Type B pancreatic cell (in vitro differentiated cells): ENCODE measurements around the gene NTMT1. TPM values are rescaled to one million over a fixed set of nuclear protein-coding genes. Genes with fewer than 3 reads are reported as not detected.
A peak's percentile ranks its signal among the peaks of the same experiment; 100 is the strongest.

Source experiments
- DNase-seq: peaks from one replicate; pipeline ENCODE4 v3.0.0; 2021; ENCODE audit warnings: mixed read lengths; ENCODE audit not compliant: unreplicated experiment; ENCODE audit errors: extremely low spot score
- H3K27ac Mint-ChIP-seq: 2 replicates; pipeline ENCODE4 v1.8.0; 2021; ENCODE audit warnings: mild to moderate bottlenecking, mixed read lengths
- H3K27me3 Mint-ChIP-seq: 2 replicates; pipeline ENCODE4 v1.8.0; 2021; ENCODE audit warnings: mixed read lengths
- H3K36me3 Mint-ChIP-seq: 2 replicates; pipeline ENCODE4 v1.8.0; 2021; ENCODE audit warnings: mixed read lengths
- H3K4me1 Mint-ChIP-seq: one replicate; pipeline ENCODE4 v1.8.0; 2021; ENCODE audit warnings: mixed read lengths; ENCODE audit not compliant: unreplicated experiment
- H3K4me3 Mint-ChIP-seq: 2 replicates; pipeline ENCODE4 v1.8.0; 2021; ENCODE audit warnings: mild to moderate bottlenecking, mixed read lengths
- H3K9me3 Mint-ChIP-seq: 2 replicates; pipeline ENCODE4 v1.8.0; 2021; ENCODE audit warnings: mixed read lengths
- CTCF ChIP-seq: fragments of 200-600 bp; sonication (generic); conservative IDR thresholded peaks from 2 replicates; pipeline ENCODE4 v1.5.0; 2021; ENCODE audit warnings: antibody characterized with exemption, mild to moderate bottlenecking
- total RNA-seq: library from RNA; stranded (reverse); gene quantifications from 2 replicates; pipeline ENCODE4 v1.2.1, GENCODE V29; 2021; ENCODE audit warnings: low replicate concordance

Gene NTMT1
- total RNA-seq, 1 donor from 2014 or later, result 33.5 TPM

GRCh38 chr9:129598089-129598596 is 27.8 kb upstream of the NTMT1 start:
- H3K4me1 Mint-ChIP-seq, result peaks cover 44% of the 10 kb centered on the region
- peak overlapping the region; percentile 83 for H3K27ac Mint-ChIP-seq
- TF ChIP-seq CTCF, result no peak
- DNase-seq, result no peak
- no peaks in the 10 kb centered on the region for H3K27me3 Mint-ChIP-seq
- H3K36me3 Mint-ChIP-seq, result no peaks in the 10 kb centered on the region
- H3K9me3 Mint-ChIP-seq, result no peaks in the 10 kb centered on the region
- peak overlapping the region; percentile 72 for H3K4me3 Mint-ChIP-seq

DNA sequence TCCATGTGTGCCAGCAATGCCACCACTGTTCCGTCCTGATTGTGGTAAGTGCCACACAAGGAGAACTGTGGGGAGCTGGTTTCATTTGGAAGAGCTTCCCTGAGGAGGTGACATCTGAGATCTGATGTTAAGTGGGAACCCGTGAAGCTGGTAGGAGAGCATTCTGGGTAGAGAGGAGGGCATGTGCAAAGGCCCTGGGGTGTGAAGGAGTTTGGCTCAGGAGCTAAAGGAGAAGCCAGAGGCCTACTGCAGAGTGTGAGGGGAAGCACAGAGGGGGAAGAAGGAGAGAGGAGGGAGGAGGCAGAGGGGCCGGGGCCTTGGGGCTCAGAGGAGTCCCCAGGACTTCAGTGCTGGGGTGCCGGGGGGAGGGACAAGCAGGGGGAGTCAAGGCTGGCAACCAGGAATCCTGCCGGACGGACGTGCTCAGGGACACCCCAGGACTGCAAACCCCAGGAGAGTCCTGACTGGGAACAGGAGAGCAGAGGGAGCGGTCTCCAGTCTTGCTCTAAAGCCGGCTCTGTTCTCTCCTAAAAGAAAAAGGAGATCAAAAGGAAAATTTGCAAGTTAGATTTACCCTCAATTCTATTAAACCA is 24.8 kb upstream of the NTMT1 start:
- DNase-seq, result no peak
- H3K4me1 Mint-ChIP-seq, result peaks cover 25% of the 10 kb centered on the region
- no peaks in the 10 kb centered on the region for H3K27me3 Mint-ChIP-seq
- H3K9me3 Mint-ChIP-seq, result no peaks in the 10 kb centered on the region
- no peak for TF ChIP-seq CTCF
- no peak overlapping the region for H3K4me3 Mint-ChIP-seq
- H3K27ac Mint-ChIP-seq, result peak overlapping the region; percentile 43
- H3K36me3 Mint-ChIP-seq, result no peaks in the 10 kb centered on the region

DNA sequence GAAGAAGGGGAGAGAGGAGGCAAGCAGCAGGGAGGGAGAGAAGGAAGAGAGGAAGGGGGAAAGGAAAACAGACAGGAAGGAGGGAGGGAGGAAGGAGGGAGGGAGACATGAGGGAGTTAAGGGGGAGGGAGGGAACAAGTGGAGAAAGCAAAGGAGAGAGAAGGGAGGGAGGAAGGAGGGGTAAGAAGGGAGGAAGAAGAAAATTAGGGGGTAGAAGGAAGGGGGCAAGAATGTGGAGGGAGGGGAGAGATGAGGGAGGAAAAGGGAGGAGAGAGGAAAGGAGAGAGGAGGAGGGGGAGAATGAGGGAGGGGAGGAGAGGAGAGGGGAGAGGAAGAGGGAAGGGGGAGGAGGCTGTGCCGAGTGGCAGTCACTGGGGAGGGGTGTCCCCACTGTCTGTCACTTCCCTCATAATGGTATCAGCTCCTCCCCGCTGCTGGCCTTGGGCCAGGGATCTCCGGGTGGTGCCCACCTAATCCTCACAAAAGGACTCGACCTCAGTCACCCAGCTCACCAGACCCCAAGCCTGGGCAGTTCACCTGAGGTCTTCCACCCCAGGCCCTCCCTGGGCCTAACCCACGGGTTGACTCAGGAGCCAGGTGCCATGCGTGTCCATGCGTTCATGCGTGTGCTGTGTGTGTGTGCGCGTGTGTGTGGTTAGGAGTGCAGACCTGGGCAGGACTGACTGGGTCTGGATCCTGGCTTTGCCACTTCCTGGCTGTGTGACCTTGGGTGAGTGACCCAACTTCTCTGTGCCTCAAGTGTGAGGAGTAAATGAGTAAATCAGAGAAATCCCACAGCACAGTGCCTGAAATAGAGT is 23.2 kb upstream of the NTMT1 start:
- Mint-ChIP-seq H3K4me3 (no peak overlapping the region), H3K27ac (no peak overlapping the region), H3K27me3 (no peaks in the 10 kb centered on the region), H3K4me1 (peaks cover 38% of the 10 kb centered on the region), H3K9me3 (no peaks in the 10 kb centered on the region), H3K36me3 (no peaks in the 10 kb centered on the region)
- no peak for TF ChIP-seq CTCF
- no peak for DNase-seq

- no peak overlapping the region for H3K4me3 Mint-ChIP-seq
- no peaks in the 10 kb centered on the region for H3K9me3 Mint-ChIP-seq
- no peak for TF ChIP-seq CTCF
- no peaks in the 10 kb centered on the region for H3K36me3 Mint-ChIP-seq
- H3K27me3 Mint-ChIP-seq, result no peaks in the 10 kb centered on the region
- no peak for DNase-seq
- peaks cover 37% of the 10 kb centered on the region for H3K4me1 Mint-ChIP-seq
- H3K27ac Mint-ChIP-seq, result peak overlapping the region; percentile 57
These were observed 21.8 kb upstream of the NTMT1 start for GRCh38 chr9:129604056-129604765.

DNA sequence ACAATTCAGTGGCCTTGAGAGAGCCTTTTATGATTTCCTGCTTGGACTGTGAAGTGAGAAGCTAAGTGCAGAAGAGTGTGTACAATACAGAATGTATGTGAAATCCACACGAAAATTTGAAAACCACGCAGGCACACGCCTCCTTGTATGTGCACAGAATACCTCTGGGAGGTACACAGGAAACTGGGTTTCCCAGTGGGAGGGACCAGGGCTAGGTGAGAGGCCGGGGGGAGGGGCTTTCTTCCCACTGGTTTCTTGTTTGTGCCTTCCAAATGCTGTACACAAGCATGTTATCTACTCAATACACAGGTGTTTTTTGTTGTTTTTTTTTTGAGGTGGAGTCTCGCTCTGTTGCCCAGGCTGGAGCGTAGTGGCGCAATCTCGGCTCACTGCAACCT is 21.2 kb upstream of the NTMT1 start:
- TF ChIP-seq CTCF, result no peak
- no peak for DNase-seq
- Mint-ChIP-seq H3K27ac (peak overlapping the region; percentile 57), H3K27me3 (no peaks in the 10 kb centered on the region), H3K4me3 (no peak overlapping the region), H3K36me3 (no peaks in the 10 kb centered on the region), H3K4me1 (peaks cover 39% of the 10 kb centered on the region), H3K9me3 (no peaks in the 10 kb centered on the region)
